Stomach (tissue), 4 donors: ENCODE data around the gene CAMSAP2.

Experiments used
- EP300 ChIP-seq: sonication (generic); formaldehyde crosslinking; IDR thresholded peaks from one replicate; pipeline ENCODE4 v1.6.1; 2017; ENCODE audit warnings: antibody characterized with exemption
- POLR2A ChIP-seq, 4 donors: fragments of 450-650 bp; IDR thresholded peaks; one replicate each; pipeline ENCODE4 v1.6.1; 2016; ENCODE audit warnings: antibody characterized with exemption in 4 of 4, control low read depth in 2 of 4, mild to moderate bottlenecking in 1 of 4, moderate library complexity in 1 of 4
- POLR2AphosphoS5 ChIP-seq, 3 donors: sonication (generic); formaldehyde crosslinking; IDR thresholded peaks; one replicate each; pipeline ENCODE4 v1.6.1; 2016; ENCODE audit warnings: antibody characterized with exemption in 3 of 3
- TF ChIP-seq, protein P1 (sequence below), 7 experiments: fragments of 450-650 bp in 4 of 7; fragments of 200-600 bp in 3 of 7; sonication (generic) in 3 of 7; IDR thresholded peaks; one replicate each; pipeline ENCODE4 v1.5.1; 2016 to 2019; ENCODE audit warnings: antibody characterized with exemption in 7 of 7, control low read depth in 2 of 7, mild to moderate bottlenecking in 1 of 7

DNA sequence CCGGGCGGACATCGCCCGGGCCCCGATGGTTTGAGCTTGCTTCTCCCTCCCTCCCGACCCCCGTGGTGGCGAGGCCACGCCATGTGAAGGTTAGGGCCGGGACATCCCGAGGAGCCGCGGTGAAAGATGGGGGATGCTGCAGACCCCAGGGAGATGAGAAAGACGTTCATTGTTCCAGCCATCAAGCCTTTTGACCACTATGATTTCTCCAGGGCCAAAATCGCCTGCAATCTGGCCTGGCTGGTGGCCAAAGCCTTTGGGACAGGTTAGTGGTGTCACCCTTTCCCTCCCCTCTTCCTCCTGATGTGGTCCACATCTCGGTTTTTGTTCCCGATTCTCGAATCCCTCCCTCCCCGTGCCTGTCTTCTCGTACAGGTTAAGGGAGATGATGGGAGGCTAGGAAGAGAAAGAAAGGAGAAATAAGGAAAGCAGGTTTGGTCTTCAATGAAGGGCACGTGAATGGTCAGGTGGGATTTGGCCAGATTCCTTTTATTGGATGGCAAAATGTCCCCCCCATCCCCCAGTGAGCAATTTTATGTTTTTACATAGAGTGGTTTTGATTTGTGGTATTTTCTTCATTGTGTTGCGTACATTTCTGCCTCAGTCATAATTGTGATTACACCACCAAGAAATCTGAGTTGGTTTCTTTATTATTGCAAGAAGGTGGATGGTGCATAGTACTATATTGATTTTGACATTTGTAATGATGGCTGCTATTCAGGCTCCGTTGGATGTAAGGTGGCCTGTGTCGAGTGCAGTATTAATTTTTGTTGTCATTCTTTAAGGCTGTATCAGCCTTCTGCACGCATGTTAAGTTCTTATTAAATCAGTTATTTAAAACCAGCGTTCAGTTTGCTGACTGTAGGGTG lies 1.2 kb downstream of the CAMSAP2 start:
- TF ChIP-seq POLR2A (IDR thresholded peaks at IDR 0.05) (no peak), POLR2AphosphoS5 (IDR thresholded peaks at IDR 0.05) (no peak), EP300 (no peak)
- TF ChIP-seq, protein P1, sequence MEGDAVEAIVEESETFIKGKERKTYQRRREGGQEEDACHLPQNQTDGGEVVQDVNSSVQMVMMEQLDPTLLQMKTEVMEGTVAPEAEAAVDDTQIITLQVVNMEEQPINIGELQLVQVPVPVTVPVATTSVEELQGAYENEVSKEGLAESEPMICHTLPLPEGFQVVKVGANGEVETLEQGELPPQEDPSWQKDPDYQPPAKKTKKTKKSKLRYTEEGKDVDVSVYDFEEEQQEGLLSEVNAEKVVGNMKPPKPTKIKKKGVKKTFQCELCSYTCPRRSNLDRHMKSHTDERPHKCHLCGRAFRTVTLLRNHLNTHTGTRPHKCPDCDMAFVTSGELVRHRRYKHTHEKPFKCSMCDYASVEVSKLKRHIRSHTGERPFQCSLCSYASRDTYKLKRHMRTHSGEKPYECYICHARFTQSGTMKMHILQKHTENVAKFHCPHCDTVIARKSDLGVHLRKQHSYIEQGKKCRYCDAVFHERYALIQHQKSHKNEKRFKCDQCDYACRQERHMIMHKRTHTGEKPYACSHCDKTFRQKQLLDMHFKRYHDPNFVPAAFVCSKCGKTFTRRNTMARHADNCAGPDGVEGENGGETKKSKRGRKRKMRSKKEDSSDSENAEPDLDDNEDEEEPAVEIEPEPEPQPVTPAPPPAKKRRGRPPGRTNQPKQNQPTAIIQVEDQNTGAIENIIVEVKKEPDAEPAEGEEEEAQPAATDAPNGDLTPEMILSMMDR (IDR thresholded peaks at IDR 0.05) = no peak
